PFSK-1 (cell line): ENCODE results near the gene NUDCD3.

Source experiments
- POLR2AphosphoS5 ChIP-seq: IDR thresholded peaks from 2 replicates; pipeline ENCODE4 v1.6.1; 2012; ENCODE audit warnings: low read depth, mild to moderate bottlenecking, control low read depth, low read length, moderate library complexity
- SIN3A ChIP-seq: IDR thresholded peaks from 2 replicates; pipeline ENCODE4 v1.6.1; 2012; ENCODE audit warnings: mild to moderate bottlenecking, low read length, moderate library complexity, borderline replicate concordance; ENCODE audit not compliant: insufficient read depth

- TF ChIP-seq POLR2AphosphoS5 = no peak
- no peak for TF ChIP-seq SIN3A
These were observed 44.3 kb downstream of the NUDCD3 start for GRCh38 chr7:44445986-44446671.
